ENCODE data around the gene MPZL1.
A peak's percentile ranks its signal among the peaks of the same experiment; 100 is the strongest.

Gene MPZL1

DNA sequence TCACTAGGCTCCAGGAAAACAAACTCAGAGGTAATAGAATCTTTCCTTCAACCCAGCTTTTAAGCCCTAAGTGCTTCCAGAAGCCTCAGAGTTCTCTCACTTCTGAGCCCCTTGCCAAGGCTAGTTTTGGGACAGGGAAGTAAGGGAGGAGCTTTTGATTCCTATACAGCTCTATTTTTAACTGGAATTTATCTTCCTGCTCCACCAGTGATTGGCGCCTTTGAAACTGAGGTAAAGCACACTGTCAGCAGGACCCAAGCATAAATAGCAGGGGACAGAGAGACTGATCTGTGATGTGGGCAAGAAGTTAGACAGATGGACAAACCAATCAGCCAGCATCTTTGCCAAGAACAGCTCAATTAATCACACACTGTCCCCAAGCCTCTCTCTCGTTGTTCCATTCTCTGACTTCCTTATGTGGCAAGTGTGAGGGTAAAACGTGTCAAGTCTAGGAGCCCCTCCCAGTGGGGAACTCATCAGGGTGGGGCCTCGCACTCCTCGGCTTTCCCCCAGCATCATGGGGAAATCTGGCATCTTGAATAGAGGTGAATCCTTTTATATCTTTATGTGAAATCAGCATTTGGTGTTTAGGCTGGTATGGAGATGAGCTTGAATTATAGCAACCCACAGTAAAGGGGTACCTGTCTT is 40.2 kb upstream of the MPZL1 start:
- no peak overlapping the region for H3K9ac ChIP-seq (ENCODE audit: low read depth, low read length)
- H3K27me3 ChIP-seq (ENCODE audit: insufficient read depth, low read length): no peaks in the 10 kb centered on the region
- no peak overlapping the region for H3K27ac ChIP-seq (ENCODE audit: low read length)
- no peaks in the 10 kb centered on the region for H3K36me3 ChIP-seq (ENCODE audit: insufficient read depth, low read depth, low read length)
- H3K4me3 ChIP-seq (ENCODE audit: low read length): no peak overlapping the region
- H3K4me1 ChIP-seq (ENCODE audit: insufficient read depth, low read length): peaks cover 5% of the 10 kb centered on the region; the same call in 1 of the 2 replicates
- no peaks in the 10 kb centered on the region for H3K9me3 ChIP-seq (ENCODE audit: insufficient read depth, low read depth, low read length)

DNA sequence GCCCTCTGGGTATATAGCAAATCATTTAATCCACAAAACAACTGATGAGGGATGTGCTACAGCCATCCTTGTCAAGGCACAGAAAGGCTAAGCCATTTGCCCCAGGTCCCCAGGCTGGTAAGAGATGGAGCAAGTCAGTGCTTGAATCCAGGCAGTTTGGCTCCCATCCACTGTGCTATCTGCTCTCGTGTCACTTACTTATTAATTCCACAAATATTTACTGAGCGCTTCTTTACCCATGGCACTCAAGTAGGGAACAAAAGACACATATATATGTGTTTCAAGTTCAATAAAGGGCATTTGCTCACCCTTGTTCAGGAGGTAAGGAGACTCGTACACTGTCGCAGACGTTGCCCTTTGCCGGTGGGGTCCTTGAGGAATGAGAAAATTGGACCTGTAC is 38.6 kb upstream of the MPZL1 start:
- Histone ChIP-seq H3K36me3 (ENCODE audit: insufficient read depth, low read depth, low read length) (no peaks in the 10 kb centered on the region), H3K27me3 (ENCODE audit: insufficient read depth, low read length) (no peaks in the 10 kb centered on the region), H3K27ac (ENCODE audit: low read length) (peak overlapping the region; percentile 3), H3K4me3 (ENCODE audit: low read length) (no peak overlapping the region), H3K4me1 (ENCODE audit: insufficient read depth, low read length) (peaks cover 5% of the 10 kb centered on the region; the same call in 1 of the 2 replicates), H3K9me3 (ENCODE audit: insufficient read depth, low read depth, low read length) (no peaks in the 10 kb centered on the region), H3K9ac (ENCODE audit: low read depth, low read length) (peak overlapping the region; percentile 40; the same call in 1 of the 2 replicates)

DNA sequence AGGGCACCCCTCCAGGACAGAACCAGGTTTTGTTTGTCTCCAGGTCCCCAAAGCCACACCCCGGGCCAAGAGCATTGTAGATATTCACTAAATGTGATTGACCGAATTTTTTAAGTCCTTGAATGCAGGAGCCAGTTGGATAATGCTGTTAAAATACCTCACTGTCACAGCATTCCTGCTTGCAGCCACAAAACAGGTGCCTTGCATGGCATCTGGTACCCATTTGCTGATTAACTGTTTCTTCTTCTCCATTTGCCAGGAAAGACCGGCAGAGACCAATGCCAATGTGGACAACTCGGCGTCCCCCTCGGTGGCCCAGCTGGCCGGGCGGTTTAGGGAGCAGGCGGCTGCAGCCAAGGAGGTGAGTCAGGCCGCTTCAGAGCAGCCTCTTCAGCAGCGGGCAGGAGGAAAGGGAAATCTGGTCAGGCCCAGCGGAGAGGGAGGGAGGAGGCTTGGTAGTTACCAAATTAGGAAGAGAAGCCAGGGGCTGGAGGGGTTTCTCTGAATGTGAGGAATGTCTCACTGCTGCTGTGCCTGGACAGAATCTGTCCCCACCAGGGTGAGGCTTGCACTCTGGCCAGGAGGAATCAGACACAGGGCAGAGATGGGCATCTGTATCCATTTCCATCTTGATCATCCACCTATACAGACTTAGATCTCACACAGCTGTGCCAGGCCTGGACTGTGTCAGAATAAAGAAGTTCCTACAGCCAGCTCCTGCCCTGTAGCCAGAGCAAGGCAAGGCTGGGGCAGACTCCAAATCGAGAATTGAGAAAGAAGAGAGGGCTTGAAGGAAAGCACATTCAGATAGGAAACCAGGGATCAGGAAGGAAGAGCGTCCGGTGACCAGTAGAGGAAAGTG is 37.9 kb upstream of the MPZL1 start:
- H3K27ac ChIP-seq (ENCODE audit: low read length): no peak overlapping the region

DNA sequence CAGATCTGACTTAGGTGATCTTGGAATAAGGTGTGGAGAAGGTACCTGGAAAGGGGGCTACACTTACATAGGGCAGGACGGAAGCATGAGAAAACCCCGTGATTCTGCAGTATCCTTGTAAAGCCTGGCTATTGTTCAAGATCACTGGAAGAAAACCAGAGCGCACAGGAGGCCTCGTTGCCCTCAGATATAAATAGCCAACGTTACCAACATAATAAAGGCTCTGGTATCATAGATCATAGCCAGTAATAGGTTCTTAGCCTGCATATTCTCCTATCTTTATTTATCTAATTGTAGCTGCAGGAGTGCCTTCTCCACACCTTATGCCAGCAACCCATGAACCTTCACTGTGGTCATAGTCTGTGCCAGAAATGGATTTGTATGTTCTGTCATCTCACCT is 35.9 kb upstream of the MPZL1 start:
- Histone ChIP-seq H3K4me3 (ENCODE audit: low read length) (no peak overlapping the region), H3K27me3 (ENCODE audit: insufficient read depth, low read length) (no peaks in the 10 kb centered on the region), H3K36me3 (ENCODE audit: insufficient read depth, low read depth, low read length) (no peaks in the 10 kb centered on the region), H3K9ac (ENCODE audit: low read depth, low read length) (no peak overlapping the region), H3K27ac (ENCODE audit: low read length) (no peak overlapping the region), H3K4me1 (ENCODE audit: insufficient read depth, low read length) (peaks cover 5% of the 10 kb centered on the region; the same call in 1 of the 2 replicates), H3K9me3 (ENCODE audit: insufficient read depth, low read depth, low read length) (no peaks in the 10 kb centered on the region)

More for the DNA sequence above, 37.9 kb upstream of the MPZL1 start:
- Histone ChIP-seq H3K9me3 (ENCODE audit: insufficient read depth, low read depth, low read length) (no peaks in the 10 kb centered on the region), H3K4me1 (ENCODE audit: insufficient read depth, low read length) (peaks cover 5% of the 10 kb centered on the region; the same call in 1 of the 2 replicates), H3K27me3 (ENCODE audit: insufficient read depth, low read length) (no peaks in the 10 kb centered on the region), H3K36me3 (ENCODE audit: insufficient read depth, low read depth, low read length) (no peaks in the 10 kb centered on the region), H3K9ac (ENCODE audit: low read depth, low read length) (peak overlapping the region; percentile 40; the same call in 1 of the 2 replicates), H3K4me3 (ENCODE audit: low read length) (no peak overlapping the region)

DNA sequence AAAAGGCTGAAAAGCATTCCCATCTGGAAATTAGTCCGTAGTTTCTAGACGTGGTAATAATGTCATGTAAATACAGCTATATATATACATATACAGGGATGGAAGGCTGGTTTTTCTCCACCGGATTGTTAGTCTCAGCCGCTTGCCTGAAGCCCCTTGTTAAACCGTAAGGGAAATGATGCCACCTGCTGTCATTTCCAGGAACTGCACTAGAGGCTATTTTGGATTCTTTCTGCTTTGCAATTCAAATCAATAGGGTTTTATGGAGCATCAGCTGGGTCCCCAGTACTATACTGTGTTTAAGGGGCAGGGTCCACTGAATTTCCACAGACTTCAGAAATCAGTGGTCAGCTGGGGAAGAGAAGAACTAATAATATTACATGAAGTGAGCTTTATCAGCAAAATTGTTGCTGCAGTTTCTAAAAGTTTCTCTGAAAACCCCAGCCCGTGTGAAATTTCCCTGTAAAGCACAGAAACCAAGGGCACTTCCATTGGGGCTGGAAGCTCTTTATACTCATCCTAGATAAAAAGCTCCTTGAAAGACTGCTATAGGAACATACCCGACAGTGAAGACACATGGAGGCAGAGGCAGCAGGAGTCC is 33.8 kb upstream of the MPZL1 start:
- H3K36me3 ChIP-seq (ENCODE audit: insufficient read depth, low read depth, low read length): no peaks in the 10 kb centered on the region
- H3K4me1 ChIP-seq (ENCODE audit: insufficient read depth, low read length): peaks cover 5% of the 10 kb centered on the region; the same call in 1 of the 2 replicates
- H3K9ac ChIP-seq (ENCODE audit: low read depth, low read length): no peak overlapping the region
- no peak overlapping the region for H3K4me3 ChIP-seq (ENCODE audit: low read length)
- H3K27me3 ChIP-seq (ENCODE audit: insufficient read depth, low read length): no peaks in the 10 kb centered on the region
- no peaks in the 10 kb centered on the region for H3K9me3 ChIP-seq (ENCODE audit: insufficient read depth, low read depth, low read length)
- H3K27ac ChIP-seq (ENCODE audit: low read length): no peak overlapping the region

DNA sequence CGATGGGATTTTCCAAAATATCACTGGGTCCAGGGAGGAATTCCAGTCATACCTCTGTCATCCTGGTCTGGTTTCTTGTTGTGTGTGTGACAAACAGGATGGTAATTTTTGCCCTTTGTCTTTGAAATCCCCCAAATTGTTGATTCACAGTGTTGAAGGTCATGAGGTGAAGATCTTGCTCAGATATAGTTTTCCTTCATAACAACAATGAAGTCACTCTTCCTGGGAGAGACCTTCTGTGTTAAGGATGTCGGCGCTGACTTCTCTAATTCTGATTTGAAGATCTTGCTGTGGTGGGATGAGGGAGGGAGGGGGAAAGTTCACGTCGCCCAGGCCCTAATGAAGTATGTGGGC is 32.2 kb upstream of the MPZL1 start:
- Histone ChIP-seq H3K27me3 (ENCODE audit: insufficient read depth, low read length) (no peaks in the 10 kb centered on the region), H3K27ac (ENCODE audit: low read length) (no peak overlapping the region), H3K36me3 (ENCODE audit: insufficient read depth, low read depth, low read length) (no peaks in the 10 kb centered on the region)

DNA sequence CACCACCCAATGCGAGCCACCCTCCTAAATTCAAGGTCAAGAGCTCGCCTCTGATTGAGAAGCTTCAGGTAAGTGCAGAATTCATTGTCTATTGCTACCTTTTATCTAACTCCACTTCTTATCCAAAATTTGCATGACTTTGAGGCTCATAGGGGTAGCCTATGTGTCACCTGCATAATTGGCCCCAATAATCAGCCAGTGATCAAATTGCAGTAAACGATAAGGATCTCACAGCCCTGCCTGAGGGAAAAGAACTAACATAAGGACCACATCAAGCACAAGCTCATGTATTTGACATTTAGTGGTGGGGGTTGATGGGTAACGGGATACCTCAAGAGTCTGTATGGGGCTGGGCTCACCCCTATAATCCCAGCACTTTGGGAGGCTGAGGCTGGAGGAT is 31.7 kb upstream of the MPZL1 start:
- Histone ChIP-seq H3K4me3 (ENCODE audit: low read length) (no peak overlapping the region), H3K4me1 (ENCODE audit: insufficient read depth, low read length) (no peaks in the 10 kb centered on the region), H3K9ac (ENCODE audit: low read depth, low read length) (no peak overlapping the region), H3K36me3 (ENCODE audit: insufficient read depth, low read depth, low read length) (no peaks in the 10 kb centered on the region), H3K27ac (ENCODE audit: low read length) (no peak overlapping the region), H3K9me3 (ENCODE audit: insufficient read depth, low read depth, low read length) (no peaks in the 10 kb centered on the region), H3K27me3 (ENCODE audit: insufficient read depth, low read length) (no peaks in the 10 kb centered on the region)

More for the DNA sequence above, 32.2 kb upstream of the MPZL1 start:
- Histone ChIP-seq H3K4me3 (ENCODE audit: low read length) (no peak overlapping the region), H3K9ac (ENCODE audit: low read depth, low read length) (no peak overlapping the region), H3K4me1 (ENCODE audit: insufficient read depth, low read length) (no peaks in the 10 kb centered on the region), H3K9me3 (ENCODE audit: insufficient read depth, low read depth, low read length) (no peaks in the 10 kb centered on the region)

DNA sequence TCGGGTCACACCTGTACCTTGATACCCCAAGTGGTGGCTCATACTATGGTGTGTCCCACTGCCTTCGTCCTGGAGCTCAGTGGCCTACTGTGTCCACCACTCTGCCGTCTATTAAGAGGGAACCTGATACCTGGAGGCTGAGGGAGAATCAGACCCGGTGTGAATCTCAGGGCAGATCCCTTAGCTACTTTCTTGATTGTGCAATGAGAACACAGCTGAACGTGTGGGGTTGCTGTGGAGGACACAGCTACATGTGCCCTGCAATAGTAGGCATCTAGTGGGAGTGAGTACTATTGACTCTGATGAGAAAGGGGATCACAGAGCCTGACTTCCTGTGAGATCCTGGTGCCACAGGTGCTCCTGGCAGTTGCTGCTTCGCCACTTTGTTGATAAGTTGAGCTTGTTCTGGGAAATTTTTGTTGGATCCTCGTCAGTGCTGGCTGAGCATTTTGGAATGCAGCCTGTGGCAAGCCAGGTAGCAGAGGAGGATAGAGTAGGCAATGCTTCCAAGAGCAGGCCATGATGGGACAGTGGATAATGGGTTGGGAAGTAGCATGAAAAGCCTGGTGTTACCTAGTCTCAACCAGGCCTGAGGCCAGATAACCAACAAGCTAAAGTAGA is 28.2 kb upstream of the MPZL1 start:
- H3K4me3 ChIP-seq (ENCODE audit: low read length): no peak overlapping the region
- H3K9me3 ChIP-seq (ENCODE audit: insufficient read depth, low read depth, low read length): no peaks in the 10 kb centered on the region
- H3K36me3 ChIP-seq (ENCODE audit: insufficient read depth, low read depth, low read length): no peaks in the 10 kb centered on the region
- peaks cover 4% of the 10 kb centered on the region; the same call in 1 of the 2 replicates for H3K4me1 ChIP-seq (ENCODE audit: insufficient read depth, low read length)
- H3K27me3 ChIP-seq (ENCODE audit: insufficient read depth, low read length): no peaks in the 10 kb centered on the region
- H3K9ac ChIP-seq (ENCODE audit: low read depth, low read length): no peak overlapping the region
- no peak overlapping the region for H3K27ac ChIP-seq (ENCODE audit: low read length)

DNA sequence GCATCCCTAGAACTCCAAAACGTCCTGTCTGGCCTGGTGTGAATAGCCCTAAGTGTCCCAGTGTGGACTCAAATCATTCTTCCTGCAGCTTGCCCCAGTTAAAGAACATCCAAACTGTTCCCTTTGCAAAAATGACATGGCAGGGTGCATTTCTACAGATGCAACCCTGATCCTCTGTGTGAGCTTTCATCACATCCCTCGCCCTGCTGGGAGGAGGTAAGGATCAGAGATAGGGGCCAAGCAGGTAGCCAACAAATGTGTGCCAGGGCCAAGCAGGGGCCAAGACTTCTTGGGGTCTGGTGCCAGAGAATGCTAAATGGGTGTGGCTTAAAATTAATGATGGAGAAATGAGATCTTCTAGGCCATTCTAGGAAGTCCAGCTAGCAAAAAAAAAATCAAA is 27.1 kb upstream of the MPZL1 start:
- no peaks in the 10 kb centered on the region for H3K27me3 ChIP-seq (ENCODE audit: insufficient read depth, low read length)
- no peak overlapping the region for H3K27ac ChIP-seq (ENCODE audit: low read length)
- H3K9ac ChIP-seq (ENCODE audit: low read depth, low read length): no peak overlapping the region
- H3K36me3 ChIP-seq (ENCODE audit: insufficient read depth, low read depth, low read length): no peaks in the 10 kb centered on the region
- H3K4me1 ChIP-seq (ENCODE audit: insufficient read depth, low read length): peaks cover 4% of the 10 kb centered on the region; the same call in 1 of the 2 replicates
- no peak overlapping the region for H3K4me3 ChIP-seq (ENCODE audit: low read length)
- H3K9me3 ChIP-seq (ENCODE audit: insufficient read depth, low read depth, low read length): no peaks in the 10 kb centered on the region

DNA sequence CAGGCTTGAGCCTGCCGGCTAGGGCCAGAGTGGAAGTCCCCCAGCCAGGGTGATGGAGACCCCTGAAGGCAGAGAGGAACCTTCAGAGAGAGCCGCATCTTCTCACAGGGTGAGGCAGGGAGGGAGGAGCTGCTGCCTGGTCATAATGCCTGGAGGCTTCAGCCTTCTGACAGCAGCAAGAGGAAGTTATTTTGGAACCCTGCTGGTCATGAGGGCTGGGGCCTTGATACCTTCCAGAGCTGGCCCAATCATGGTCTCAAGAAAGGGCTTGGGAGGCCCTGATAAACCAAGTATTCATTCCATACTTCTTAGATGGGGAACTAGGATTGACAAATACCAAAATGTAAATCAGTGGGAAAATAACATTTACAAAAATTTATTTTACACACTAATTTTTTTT is 26.6 kb upstream of the MPZL1 start:
- no peak overlapping the region for H3K9ac ChIP-seq (ENCODE audit: low read depth, low read length)
- H3K9me3 ChIP-seq (ENCODE audit: insufficient read depth, low read depth, low read length): no peaks in the 10 kb centered on the region
- no peak overlapping the region for H3K4me3 ChIP-seq (ENCODE audit: low read length)
- no peaks in the 10 kb centered on the region for H3K36me3 ChIP-seq (ENCODE audit: insufficient read depth, low read depth, low read length)
- no peak overlapping the region for H3K27ac ChIP-seq (ENCODE audit: low read length)
- no peaks in the 10 kb centered on the region for H3K27me3 ChIP-seq (ENCODE audit: insufficient read depth, low read length)
- H3K4me1 ChIP-seq (ENCODE audit: insufficient read depth, low read length): peaks cover 4% of the 10 kb centered on the region; the same call in 1 of the 2 replicates

DNA sequence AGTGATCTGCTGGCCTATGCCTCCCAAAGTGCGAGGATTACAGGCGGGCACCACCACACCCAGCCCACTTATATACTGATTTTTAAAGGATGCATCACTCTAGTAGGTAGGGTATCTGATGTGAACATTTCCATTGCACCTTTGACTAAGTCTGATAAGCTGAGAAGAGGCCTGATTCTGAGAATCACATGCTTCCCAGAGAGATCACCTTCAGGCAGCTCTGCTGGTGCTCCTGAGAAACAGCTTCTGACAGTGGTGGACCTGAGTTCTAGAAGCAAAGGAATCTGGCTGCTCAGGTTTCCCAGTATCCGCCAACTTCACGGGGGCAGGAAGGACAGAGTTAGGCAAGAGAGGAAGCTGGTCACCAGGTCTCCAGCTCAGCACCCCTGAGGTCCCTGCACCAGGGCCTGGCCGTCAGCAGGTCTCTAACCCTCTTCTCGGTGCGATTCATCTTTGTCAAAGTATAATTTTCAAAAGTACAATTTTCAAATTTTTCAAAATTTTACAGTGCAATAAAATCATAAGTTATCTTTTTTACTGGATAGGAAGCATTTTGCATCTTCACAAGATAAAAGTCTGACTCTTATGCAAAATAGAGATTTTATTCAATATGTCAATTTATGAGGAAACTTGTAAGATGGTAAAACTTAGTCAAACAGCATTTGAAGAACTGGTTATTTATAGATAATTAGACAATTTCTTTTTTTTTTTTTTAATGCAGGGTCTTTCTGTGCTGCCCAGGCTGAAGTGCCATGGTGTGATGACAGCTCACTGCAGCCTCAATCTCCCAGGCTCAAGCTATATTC is 25.8 kb upstream of the MPZL1 start:
- Histone ChIP-seq H3K9ac (ENCODE audit: low read depth, low read length) (no peak overlapping the region), H3K27me3 (ENCODE audit: insufficient read depth, low read length) (no peaks in the 10 kb centered on the region), H3K4me1 (ENCODE audit: insufficient read depth, low read length) (peaks cover 4% of the 10 kb centered on the region; the same call in 1 of the 2 replicates), H3K27ac (ENCODE audit: low read length) (no peak overlapping the region), H3K36me3 (ENCODE audit: insufficient read depth, low read depth, low read length) (no peaks in the 10 kb centered on the region), H3K4me3 (ENCODE audit: low read length) (no peak overlapping the region), H3K9me3 (ENCODE audit: insufficient read depth, low read depth, low read length) (no peaks in the 10 kb centered on the region)

Measured in iPS-20b (cell line).